Bronchial epithelial cell (primary cell): ENCODE data around the gene KDM4C. TPM values are rescaled to one million over a fixed set of nuclear protein-coding genes. Genes with fewer than 3 reads are reported as not detected.

Experiments used
- DNase-seq: peaks from one replicate; pipeline ENCODE4 v3.0.0-alpha.2; 2010; ENCODE audit warnings: low read depth
- FAIRE-seq: peaks from 2 replicates; lab custom pipeline; 2011; peaks lifted over from hg19 to GRCh38; lab: Jason Lieb, UNC
- H3K27me3 ChIP-seq: 2 replicates; pipeline ENCODE4 v1.5.1; 2011; ENCODE audit warnings: low read length; ENCODE audit not compliant: control insufficient read depth, insufficient read depth
- H3K36me3 ChIP-seq: 2 replicates; pipeline ENCODE4 v1.5.1; 2011; ENCODE audit warnings: low read length; ENCODE audit not compliant: control insufficient read depth, insufficient read depth
- H3K4me3 ChIP-seq: 2 replicates; pipeline ENCODE4 v1.5.1; 2011; ENCODE audit warnings: mild to moderate bottlenecking, low read depth, low read length, control low read depth
- total RNA-seq: library from RNA; depleted of rRNA; stranded (reverse); fragments of >200 nt; gene quantifications from 2 replicates; pipeline ENCODE4 v1.2.1, GENCODE V29; 2014
- TF ChIP-seq, protein P1 (sequence below): IDR thresholded peaks from 2 replicates; pipeline ENCODE4 v1.5.1; 2011; ENCODE audit warnings: mild to moderate bottlenecking, moderate library complexity, low read length, control low read depth, inconsistent platforms; ENCODE audit not compliant: insufficient read depth, severe bottlenecking

KDM4C gene
- total RNA-seq, 1 donor from 2014 or later: 36.6 TPM

DNA sequence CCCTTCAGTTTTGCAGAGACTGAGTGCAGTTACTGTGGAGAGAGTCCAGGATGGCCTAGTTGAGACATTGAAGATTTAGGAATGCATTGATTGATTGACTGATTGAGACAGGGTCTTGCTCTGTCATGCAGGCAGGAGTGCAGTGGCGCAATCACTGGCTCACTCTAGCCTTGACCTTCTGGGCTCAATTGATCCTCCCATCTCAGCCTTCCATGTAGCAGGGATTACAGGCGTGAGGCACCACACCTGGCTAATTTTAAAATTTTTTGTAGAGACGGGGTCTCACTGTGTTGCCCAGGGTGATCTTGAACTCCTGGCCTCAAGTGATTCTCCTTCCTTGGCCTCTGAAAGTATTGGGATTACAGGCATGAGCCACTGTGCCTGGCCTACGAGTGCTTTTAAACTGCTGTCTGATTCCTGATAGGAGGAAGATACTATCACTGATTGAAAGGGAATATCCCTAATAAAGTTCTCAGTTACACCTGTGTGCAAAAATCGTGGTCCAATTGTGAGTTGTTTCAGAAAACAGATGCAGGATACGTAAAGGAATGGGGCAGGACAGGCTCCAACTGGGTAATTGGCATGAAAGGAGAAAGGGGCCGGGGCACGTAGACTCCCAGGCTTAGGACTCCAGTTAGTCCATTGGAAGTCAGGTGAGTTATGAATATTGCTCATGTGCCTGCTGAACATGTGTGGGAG lies 87.5 kb downstream of the KDM4C start:
- Histone ChIP-seq H3K36me3 (peaks cover 4% of the 10 kb centered on the region), H3K27me3 (no peaks in the 10 kb centered on the region), H3K4me3 (no peak overlapping the region)
- no peak for DNase-seq
- no peak for FAIRE-seq
- TF ChIP-seq, protein P1, sequence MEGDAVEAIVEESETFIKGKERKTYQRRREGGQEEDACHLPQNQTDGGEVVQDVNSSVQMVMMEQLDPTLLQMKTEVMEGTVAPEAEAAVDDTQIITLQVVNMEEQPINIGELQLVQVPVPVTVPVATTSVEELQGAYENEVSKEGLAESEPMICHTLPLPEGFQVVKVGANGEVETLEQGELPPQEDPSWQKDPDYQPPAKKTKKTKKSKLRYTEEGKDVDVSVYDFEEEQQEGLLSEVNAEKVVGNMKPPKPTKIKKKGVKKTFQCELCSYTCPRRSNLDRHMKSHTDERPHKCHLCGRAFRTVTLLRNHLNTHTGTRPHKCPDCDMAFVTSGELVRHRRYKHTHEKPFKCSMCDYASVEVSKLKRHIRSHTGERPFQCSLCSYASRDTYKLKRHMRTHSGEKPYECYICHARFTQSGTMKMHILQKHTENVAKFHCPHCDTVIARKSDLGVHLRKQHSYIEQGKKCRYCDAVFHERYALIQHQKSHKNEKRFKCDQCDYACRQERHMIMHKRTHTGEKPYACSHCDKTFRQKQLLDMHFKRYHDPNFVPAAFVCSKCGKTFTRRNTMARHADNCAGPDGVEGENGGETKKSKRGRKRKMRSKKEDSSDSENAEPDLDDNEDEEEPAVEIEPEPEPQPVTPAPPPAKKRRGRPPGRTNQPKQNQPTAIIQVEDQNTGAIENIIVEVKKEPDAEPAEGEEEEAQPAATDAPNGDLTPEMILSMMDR: no peak

DNA sequence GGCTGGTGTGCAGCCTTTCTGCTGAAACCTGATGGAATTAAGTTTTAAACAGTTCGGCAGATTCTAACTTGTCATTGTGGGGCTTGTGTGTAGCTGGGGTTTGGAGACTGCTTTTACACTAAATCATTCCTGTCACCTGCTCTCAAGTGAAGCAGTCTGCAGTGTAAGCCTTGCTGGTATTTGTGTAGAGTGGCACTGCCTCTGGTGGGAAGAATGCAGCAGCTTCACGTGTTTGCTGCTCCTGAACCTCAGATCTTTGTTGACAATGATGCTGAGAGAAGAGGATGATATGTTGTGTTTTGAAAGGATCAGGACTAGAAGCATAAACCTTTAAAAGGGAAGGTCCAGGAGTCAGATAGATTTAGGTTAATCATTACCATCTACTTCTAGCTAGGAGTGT lies 88.1 kb downstream of the KDM4C start:
- H3K27me3 ChIP-seq: no peaks in the 10 kb centered on the region
- TF ChIP-seq, protein P1: peak; percentile 31
- DNase-seq: no peak
- peaks cover 4% of the 10 kb centered on the region for H3K36me3 ChIP-seq
- no peak for FAIRE-seq
- H3K4me3 ChIP-seq: no peak overlapping the region

DNA sequence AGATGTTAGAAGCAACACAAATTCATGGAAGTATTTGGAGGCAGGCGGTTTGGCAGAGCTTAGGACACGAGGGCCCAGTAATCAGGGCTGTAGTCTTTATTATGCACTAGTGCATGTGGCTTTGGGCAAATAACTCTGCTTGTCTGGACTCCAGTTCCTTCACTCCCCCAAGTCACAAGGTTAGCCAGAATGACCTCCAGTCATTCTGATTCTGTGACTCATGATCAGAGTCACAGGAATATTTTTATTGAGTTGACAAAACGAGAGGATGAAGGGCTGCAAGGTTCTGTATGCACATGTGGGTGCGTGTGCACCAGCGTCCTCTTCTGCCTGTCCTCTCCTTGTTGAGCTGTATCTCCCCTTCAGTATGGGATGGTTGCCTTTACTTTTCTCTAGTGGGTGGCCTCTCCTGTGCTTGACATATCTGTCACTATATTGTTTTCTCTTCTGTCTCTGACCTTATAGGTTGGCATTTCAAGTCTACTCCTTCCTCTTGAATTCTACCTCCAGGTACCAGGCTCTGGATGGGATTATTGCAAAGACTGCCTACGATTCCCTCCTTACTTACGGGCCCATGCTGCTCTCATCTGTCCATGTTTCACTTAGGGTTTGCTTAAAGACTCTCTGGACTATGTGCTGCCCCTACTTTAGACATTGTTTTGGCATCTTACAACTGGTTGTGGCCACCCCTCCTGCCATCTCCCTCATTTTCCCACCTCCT lies 94.6 kb downstream of the KDM4C start:
- peak; percentile 51 for DNase-seq
- no peak for FAIRE-seq
- H3K27me3 ChIP-seq: no peaks in the 10 kb centered on the region

DNA sequence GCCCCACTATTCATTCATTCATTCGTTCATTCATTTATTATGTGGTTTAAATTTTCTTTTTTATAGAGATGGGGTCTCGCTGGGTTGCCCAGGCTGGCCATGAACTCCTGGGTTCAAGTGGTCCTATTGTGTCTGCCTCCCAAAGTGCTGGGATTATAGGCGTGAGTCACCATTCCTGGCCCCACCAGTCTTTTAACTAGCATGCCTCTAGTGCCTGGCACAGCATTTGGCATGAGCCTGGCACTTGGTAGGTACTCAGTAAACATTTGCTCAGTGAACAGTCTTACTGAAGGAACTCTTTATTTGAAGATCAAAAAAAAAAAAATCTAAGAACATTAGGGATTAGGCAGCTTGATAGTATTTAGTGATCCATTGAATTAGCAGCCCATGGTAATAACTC lies 98.1 kb downstream of the KDM4C start:
- Histone ChIP-seq H3K27me3 (no peaks in the 10 kb centered on the region), H3K36me3 (no peaks in the 10 kb centered on the region), H3K4me3 (no peak overlapping the region)
- TF ChIP-seq, protein P1: no peak
- DNase-seq (no peak), FAIRE-seq (no peak)

More for the DNA sequence above, 94.6 kb downstream of the KDM4C start:
- TF ChIP-seq, protein P1: no peak
- H3K36me3 ChIP-seq: peaks cover 4% of the 10 kb centered on the region
- no peak overlapping the region for H3K4me3 ChIP-seq

DNA sequence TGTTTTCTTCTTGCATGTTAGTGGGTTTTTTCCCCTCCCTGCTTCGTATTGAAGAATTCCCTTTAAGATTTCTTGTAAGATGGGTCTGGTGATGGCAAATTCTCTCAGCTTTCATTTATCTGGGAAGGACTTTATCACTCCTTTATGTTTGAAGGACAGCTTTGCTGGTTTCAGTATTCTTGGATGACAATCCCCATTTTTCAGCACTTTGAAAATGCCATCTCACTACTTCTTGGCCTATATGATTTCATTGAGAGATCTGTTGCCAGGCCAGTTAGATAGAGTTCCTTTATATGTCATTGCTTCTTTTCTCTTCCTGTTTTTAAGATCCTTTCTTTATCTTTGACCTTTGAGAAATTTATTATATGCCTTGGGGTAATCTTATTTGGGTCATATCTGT lies 106.3 kb downstream of the KDM4C start:
- DNase-seq (no peak), FAIRE-seq (no peak)
- Histone ChIP-seq H3K27me3 (no peaks in the 10 kb centered on the region), H3K4me3 (no peak overlapping the region), H3K36me3 (no peaks in the 10 kb centered on the region)
- TF ChIP-seq, protein P1: no peak
